ENCODE data around the gene CDH4.
A peak's percentile ranks its signal among the peaks of the same experiment; 100 is the strongest.

DNA sequence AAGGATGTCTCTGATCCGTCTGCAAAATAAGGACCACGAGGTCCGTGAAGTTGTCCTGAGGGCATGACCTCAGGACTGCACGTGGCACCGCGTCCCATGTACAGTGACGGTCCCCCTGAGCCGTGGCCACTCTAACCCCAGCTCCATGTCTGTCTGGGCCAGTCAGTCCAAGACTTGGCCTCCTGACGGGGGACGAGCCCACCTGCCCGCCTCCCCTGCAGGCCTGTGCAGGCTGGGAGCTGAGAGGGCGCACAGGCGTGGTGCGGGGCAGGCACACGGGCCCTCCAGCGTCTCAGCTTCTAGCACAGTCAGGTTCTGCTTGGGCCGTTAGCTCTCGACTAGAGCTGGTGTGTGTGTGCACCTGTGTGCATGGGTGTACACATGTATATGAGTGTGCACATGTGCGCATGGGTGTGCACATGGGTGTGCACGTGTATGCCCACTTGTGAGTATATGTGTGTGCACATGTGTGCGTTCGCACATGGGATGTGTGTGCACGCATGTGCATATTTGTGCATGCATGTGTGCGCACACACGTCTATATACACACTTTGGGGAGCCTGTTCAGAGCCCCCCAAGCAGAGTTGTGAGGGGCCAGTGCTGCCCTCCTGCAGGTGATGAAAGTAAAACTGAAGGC lies 506.6 kb downstream of the CDH4 start:
- TF ChIP-seq, protein P1, sequence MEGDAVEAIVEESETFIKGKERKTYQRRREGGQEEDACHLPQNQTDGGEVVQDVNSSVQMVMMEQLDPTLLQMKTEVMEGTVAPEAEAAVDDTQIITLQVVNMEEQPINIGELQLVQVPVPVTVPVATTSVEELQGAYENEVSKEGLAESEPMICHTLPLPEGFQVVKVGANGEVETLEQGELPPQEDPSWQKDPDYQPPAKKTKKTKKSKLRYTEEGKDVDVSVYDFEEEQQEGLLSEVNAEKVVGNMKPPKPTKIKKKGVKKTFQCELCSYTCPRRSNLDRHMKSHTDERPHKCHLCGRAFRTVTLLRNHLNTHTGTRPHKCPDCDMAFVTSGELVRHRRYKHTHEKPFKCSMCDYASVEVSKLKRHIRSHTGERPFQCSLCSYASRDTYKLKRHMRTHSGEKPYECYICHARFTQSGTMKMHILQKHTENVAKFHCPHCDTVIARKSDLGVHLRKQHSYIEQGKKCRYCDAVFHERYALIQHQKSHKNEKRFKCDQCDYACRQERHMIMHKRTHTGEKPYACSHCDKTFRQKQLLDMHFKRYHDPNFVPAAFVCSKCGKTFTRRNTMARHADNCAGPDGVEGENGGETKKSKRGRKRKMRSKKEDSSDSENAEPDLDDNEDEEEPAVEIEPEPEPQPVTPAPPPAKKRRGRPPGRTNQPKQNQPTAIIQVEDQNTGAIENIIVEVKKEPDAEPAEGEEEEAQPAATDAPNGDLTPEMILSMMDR (IDR thresholded peaks at IDR 0.05; ENCODE audit: extremely low read depth in 1 of 2, insufficient read depth in 1 of 2, low read depth in 1 of 2, low read length in 2 of 2), result no peak
- TF ChIP-seq EZH2 (IDR thresholded peaks at IDR 0.05; ENCODE audit: borderline replicate concordance, low read depth, low read length, severe bottlenecking), result no peak
- no peak for TF ChIP-seq POLR2AphosphoS5 (IDR thresholded peaks at IDR 0.05; ENCODE audit: insufficient read depth, low read depth, low read length)
- TF ChIP-seq POLR2A (IDR thresholded peaks at IDR 0.05; ENCODE audit: low read depth, low read length), result no peak
- TF ChIP-seq, protein P2, sequence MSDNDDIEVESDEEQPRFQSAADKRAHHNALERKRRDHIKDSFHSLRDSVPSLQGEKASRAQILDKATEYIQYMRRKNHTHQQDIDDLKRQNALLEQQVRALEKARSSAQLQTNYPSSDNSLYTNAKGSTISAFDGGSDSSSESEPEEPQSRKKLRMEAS (IDR thresholded peaks at IDR 0.05; ENCODE audit: insufficient read depth, insufficient read length), result peak; percentile 16
- TF ChIP-seq JUN (IDR thresholded peaks at IDR 0.05; ENCODE audit: borderline replicate concordance, insufficient read depth, insufficient read length, low read depth), result no peak
- TF ChIP-seq GATA2 (IDR thresholded peaks at IDR 0.05; ENCODE audit: insufficient read depth, insufficient read length, low read depth, low read length), result no peak
- no peak for TF ChIP-seq FOS (IDR thresholded peaks at IDR 0.05; ENCODE audit: borderline replicate concordance, insufficient read depth, low read length)
- no peak for TF ChIP-seq MYC (IDR thresholded peaks at IDR 0.05; ENCODE audit: low read depth, low read length)

Measured in endothelial cell of umbilical vein (primary cell).